Measurements from ENCODE around the gene PTPRN. TPM values are rescaled to one million over a fixed set of nuclear protein-coding genes. Genes with fewer than 3 reads are reported as not detected.

The PTPRN gene
- total and polyA plus RNA-seq, 10 of the 15 experiments (the other 5 are each of a cell fraction or from before 2014, with no cell fraction given) = 0.28 to 0.69 TPM; not detected in 8

DNA sequence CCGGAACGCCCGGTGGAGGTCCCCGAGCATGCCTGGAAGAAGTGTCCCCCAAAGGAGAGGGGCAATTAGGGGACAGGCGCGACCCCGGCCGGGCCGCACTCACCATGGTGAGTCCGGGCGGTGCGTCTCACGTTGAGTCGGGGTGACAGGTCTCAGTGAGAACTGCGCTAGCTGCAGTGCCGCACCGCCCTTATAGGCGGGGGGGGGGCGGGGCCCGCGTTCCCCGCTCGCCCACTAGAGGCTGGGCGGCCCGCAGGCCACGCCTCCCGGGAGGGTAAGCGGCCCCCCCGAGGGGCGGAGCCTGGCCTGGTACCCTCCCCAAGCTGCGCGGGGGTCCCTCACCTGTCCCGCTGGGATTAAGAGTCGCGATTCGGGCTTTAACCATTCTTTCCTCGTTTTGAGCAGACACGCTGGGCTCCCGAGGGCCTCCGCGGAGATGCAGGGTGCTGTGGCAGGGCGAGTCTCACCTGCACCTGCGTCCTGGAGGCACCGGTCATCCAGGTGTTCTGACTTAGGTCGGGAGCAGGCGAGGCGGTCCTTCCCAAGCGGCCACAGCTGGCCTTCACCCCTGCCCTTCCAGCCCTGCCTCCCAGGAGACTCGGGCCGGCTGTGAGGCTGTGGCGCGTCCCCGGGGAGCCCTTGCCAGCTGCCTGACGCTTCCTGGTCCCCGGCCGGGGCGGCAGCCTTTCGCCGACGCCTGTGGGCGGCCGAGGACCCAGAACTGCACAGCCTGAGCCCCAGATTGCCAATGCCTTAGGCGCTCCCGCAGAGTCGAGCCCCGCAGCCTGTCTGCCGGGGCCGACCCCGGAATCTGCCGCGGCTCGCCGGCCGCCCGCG is 55.2 kb downstream of the PTPRN start, which contains the start of gene TUBA4A (continued):
- TF ChIP-seq, protein P1, sequence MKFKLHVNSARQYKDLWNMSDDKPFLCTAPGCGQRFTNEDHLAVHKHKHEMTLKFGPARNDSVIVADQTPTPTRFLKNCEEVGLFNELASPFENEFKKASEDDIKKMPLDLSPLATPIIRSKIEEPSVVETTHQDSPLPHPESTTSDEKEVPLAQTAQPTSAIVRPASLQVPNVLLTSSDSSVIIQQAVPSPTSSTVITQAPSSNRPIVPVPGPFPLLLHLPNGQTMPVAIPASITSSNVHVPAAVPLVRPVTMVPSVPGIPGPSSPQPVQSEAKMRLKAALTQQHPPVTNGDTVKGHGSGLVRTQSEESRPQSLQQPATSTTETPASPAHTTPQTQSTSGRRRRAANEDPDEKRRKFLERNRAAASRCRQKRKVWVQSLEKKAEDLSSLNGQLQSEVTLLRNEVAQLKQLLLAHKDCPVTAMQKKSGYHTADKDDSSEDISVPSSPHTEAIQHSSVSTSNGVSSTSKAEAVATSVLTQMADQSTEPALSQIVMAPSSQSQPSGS (IDR thresholded peaks at IDR 0.05; ENCODE audit: low read length) = no peak
- TF ChIP-seq DPF2 (IDR thresholded peaks at IDR 0.05) = peak; percentile 53; the same call in 1 of the 2 replicates
- TF ChIP-seq POLR2AphosphoS5 (IDR thresholded peaks at IDR 0.05; ENCODE audit: low read length) = peak; percentile 98
- TF ChIP-seq, protein P2, sequence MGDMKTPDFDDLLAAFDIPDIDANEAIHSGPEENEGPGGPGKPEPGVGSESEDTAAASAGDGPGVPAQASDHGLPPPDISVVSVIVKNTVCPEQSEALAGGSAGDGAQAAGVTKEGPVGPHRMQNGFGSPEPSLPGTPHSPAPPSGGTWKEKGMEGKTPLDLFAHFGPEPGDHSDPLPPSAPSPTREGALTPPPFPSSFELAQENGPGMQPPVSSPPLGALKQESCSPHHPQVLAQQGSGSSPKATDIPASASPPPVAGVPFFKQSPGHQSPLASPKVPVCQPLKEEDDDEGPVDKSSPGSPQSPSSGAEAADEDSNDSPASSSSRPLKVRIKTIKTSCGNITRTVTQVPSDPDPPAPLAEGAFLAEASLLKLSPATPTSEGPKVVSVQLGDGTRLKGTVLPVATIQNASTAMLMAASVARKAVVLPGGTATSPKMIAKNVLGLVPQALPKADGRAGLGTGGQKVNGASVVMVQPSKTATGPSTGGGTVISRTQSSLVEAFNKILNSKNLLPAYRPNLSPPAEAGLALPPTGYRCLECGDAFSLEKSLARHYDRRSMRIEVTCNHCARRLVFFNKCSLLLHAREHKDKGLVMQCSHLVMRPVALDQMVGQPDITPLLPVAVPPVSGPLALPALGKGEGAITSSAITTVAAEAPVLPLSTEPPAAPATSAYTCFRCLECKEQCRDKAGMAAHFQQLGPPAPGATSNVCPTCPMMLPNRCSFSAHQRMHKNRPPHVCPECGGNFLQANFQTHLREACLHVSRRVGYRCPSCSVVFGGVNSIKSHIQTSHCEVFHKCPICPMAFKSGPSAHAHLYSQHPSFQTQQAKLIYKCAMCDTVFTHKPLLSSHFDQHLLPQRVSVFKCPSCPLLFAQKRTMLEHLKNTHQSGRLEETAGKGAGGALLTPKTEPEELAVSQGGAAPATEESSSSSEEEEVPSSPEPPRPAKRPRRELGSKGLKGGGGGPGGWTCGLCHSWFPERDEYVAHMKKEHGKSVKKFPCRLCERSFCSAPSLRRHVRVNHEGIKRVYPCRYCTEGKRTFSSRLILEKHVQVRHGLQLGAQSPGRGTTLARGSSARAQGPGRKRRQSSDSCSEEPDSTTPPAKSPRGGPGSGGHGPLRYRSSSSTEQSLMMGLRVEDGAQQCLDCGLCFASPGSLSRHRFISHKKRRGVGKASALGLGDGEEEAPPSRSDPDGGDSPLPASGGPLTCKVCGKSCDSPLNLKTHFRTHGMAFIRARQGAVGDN (IDR thresholded peaks at IDR 0.05) = peak; percentile 80
- no peak for TF ChIP-seq NFYB (IDR thresholded peaks at IDR 0.05; ENCODE audit: insufficient read depth, low read depth, low read length)
- no peak for TF ChIP-seq SMARCA5 (IDR thresholded peaks at IDR 0.05)
- TF ChIP-seq ESRRA (IDR thresholded peaks at IDR 0.05; ENCODE audit: low read length) = peak; percentile 55; the same call in 1 of the 2 replicates
- no peak for TF ChIP-seq SUPT20H (IDR thresholded peaks at IDR 0.05; ENCODE audit: borderline replicate concordance, control insufficient read depth, low read depth, low read length)
- TF ChIP-seq, protein P3, sequence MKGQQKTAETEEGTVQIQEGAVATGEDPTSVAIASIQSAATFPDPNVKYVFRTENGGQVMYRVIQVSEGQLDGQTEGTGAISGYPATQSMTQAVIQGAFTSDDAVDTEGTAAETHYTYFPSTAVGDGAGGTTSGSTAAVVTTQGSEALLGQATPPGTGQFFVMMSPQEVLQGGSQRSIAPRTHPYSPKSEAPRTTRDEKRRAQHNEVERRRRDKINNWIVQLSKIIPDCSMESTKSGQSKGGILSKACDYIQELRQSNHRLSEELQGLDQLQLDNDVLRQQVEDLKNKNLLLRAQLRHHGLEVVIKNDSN (IDR thresholded peaks at IDR 0.05; ENCODE audit: borderline replicate concordance, extremely low read length, insufficient read depth, low read depth, low read length) = no peak
- TF ChIP-seq, protein P4, sequence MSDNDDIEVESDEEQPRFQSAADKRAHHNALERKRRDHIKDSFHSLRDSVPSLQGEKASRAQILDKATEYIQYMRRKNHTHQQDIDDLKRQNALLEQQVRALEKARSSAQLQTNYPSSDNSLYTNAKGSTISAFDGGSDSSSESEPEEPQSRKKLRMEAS (IDR thresholded peaks at IDR 0.05; ENCODE audit: low read depth, low read length) = no peak
- TF ChIP-seq CREB1 (IDR thresholded peaks at IDR 0.05; ENCODE audit: low read depth) = peak; percentile 31
- TF ChIP-seq, protein P5, sequence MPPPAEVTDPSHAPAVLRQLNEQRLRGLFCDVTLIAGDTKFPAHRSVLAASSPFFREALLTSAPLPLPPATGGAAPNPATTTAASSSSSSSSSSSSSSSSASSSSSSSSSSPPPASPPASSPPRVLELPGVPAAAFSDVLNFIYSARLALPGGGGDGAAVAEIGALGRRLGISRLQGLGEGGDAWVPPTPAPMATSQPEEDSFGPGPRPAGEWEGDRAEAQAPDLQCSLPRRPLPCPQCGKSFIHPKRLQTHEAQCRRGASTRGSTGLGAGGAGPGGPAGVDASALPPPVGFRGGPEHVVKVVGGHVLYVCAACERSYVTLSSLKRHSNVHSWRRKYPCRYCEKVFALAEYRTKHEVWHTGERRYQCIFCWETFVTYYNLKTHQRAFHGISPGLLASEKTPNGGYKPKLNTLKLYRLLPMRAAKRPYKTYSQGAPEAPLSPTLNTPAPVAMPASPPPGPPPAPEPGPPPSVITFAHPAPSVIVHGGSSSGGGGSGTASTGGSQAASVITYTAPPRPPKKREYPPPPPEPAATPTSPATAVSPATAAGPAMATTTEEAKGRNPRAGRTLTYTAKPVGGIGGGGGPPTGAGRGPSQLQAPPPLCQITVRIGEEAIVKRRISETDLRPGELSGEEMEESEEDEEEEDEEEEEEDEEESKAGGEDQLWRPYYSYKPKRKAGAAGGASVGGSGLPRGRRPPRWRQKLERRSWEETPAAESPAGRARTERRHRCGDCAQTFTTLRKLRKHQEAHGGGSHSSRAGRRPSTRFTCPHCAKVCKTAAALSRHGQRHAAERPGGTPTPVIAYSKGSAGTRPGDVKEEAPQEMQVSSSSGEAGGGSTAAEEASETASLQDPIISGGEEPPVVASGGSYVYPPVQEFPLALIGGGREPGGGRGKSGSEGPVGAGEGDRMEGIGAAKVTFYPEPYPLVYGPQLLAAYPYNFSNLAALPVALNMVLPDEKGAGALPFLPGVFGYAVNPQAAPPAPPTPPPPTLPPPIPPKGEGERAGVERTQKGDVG (CRISPR knock-in tag; IDR thresholded peaks at IDR 0.05) = no peak
- TF ChIP-seq SRF (IDR thresholded peaks at IDR 0.05; ENCODE audit: low read depth in 2 of 2, low read length in 2 of 2) = 0 out of 4 replicates have a peak, but pooled peaks of 1 of the 2 experiments have one; percentile 6
- TF ChIP-seq SP1 (IDR thresholded peaks at IDR 0.05; ENCODE audit: low read depth, low read length) = peak; percentile 68
- TF ChIP-seq KLF5 (IDR thresholded peaks at IDR 0.05; ENCODE audit: partially characterized antibody) = peak; percentile 31
- no peak for TF ChIP-seq ELK1 (IDR thresholded peaks at IDR 0.05; ENCODE audit: low read depth, low read length)
- TF ChIP-seq SREBF1 (IDR thresholded peaks at IDR 0.05; ENCODE audit: low read length) = no peak

Data from GM12878 (cell line).